IMR-90 (cell line): ENCODE measurements around the gene CHD9. TPM values are rescaled to one million over a fixed set of nuclear protein-coding genes. Genes with fewer than 3 reads are reported as not detected.

Experiments
- ATAC-seq: fragments of 200-7000 bp; cut with Tn5 transposase; 2 replicates; pipeline ENCODE4 v1.9.1; 2020; ENCODE audit warnings: low read depth, mild to moderate bottlenecking, moderate library complexity
- BruUV-seq: library from RNA; stranded (reverse); fragments of 400-500 nt; replicated peaks from 2 replicates; lab custom pipeline; 2021; lab: Mats Ljungman, UMichigan
- CTCF ChIA-PET: fragments of 300-600 bp; formaldehyde crosslinking; extraction: SDS; loops from one replicate; lab custom pipeline; 2021; ENCODE audit warnings: antibody characterized with exemption; lab: Yijun Ruan, JAX
- POLR2A ChIA-PET: fragments of 300-600 bp; sonication (Branson Sonifier 250); formaldehyde crosslinking; loops from one replicate; lab custom pipeline; 2022; ENCODE audit warnings: antibody characterized with exemption; ENCODE audit not compliant: unreplicated experiment; lab: Charles Lee
- DNase-seq: peaks from one replicate; pipeline ENCODE4 v3.0.0; 2013
- H2AFZ ChIP-seq: replicated peaks from 2 replicates; pipeline ENCODE3; 2013; ENCODE audit warnings: low read length, mild to moderate bottlenecking; ENCODE audit not compliant: poor library complexity
- H2AK5ac ChIP-seq: 2 replicates; pipeline ENCODE4 v1.6.1; 2013; ENCODE audit warnings: low read depth, low read length, inconsistent platforms
- H2AK9ac ChIP-seq: replicated peaks from 2 replicates; pipeline ENCODE3; 2013; ENCODE audit warnings: mild to moderate bottlenecking, low read depth, low read length, moderate library complexity; ENCODE audit not compliant: poor library complexity
- H2BK120ac ChIP-seq: 2 replicates; pipeline ENCODE4 v1.6.1; 2013; ENCODE audit warnings: low read depth, low read length, inconsistent platforms
- H2BK15ac ChIP-seq: 3 replicates; pipeline ENCODE4 v1.6.1; 2013; ENCODE audit warnings: low read depth, low read length, inconsistent platforms
- H2BK20ac ChIP-seq: 2 replicates; pipeline ENCODE4 v1.6.1; 2013; ENCODE audit warnings: low read depth, mild to moderate bottlenecking, inconsistent platforms, low read length, moderate library complexity
- H2BK5ac ChIP-seq: 2 replicates; pipeline ENCODE4 v1.6.1; 2013; ENCODE audit warnings: mild to moderate bottlenecking, low read depth, low read length, inconsistent platforms; ENCODE audit not compliant: poor library complexity, severe bottlenecking
- H3K14ac ChIP-seq: replicated peaks from 2 replicates; pipeline ENCODE4 v1.6.1; 2013; ENCODE audit warnings: low read depth, low read length, inconsistent platforms
- H3K18ac ChIP-seq: 2 replicates; pipeline ENCODE4 v1.6.1; 2013; ENCODE audit warnings: low read depth, low read length, control low read depth
- H3K23ac ChIP-seq: 2 replicates; pipeline ENCODE4 v1.6.1; 2013; ENCODE audit warnings: low read depth, low read length, inconsistent platforms
- H3K27ac ChIP-seq: 2 replicates; pipeline ENCODE4 v1.5.1; 2013; ENCODE audit warnings: mild to moderate bottlenecking, control low read depth, low read length; ENCODE audit not compliant: insufficient read depth
- H3K27me3 ChIP-seq: 2 replicates; pipeline ENCODE4 v1.6.1; 2013; ENCODE audit warnings: low read length; ENCODE audit not compliant: control insufficient read depth, insufficient read depth
- H3K36me3 ChIP-seq: 2 replicates; pipeline ENCODE4 v1.6.1; 2013; ENCODE audit warnings: low read length, mixed read lengths; ENCODE audit not compliant: control insufficient read depth, insufficient read depth
- H3K4ac ChIP-seq: 2 replicates; pipeline ENCODE4 v1.6.1; 2013; ENCODE audit warnings: low read depth, low read length, inconsistent platforms
- H3K4me1 ChIP-seq: 2 replicates; pipeline ENCODE4 v1.6.1; 2013; ENCODE audit warnings: low read length, mixed read lengths; ENCODE audit not compliant: control insufficient read depth, insufficient read depth
- H3K4me2 ChIP-seq: 2 replicates; pipeline ENCODE4 v1.6.1; 2013; ENCODE audit warnings: low read depth, mild to moderate bottlenecking, control low read depth, low read length, moderate library complexity
- H3K4me3 ChIP-seq: 2 replicates; pipeline ENCODE4 v1.5.1; 2013; ENCODE audit warnings: low read depth, mild to moderate bottlenecking, control low read depth, low read length, moderate library complexity; ENCODE audit not compliant: insufficient read depth
- H3K56ac ChIP-seq: 2 replicates; pipeline ENCODE4 v1.6.1; 2013; ENCODE audit warnings: low read length, inconsistent platforms; ENCODE audit not compliant: insufficient read depth; ENCODE audit errors: extremely low read depth
- H3K79me1 ChIP-seq, 2 experiments: 2 replicates each; pipeline ENCODE4 v1.6.1; 2013; ENCODE audit warnings: low read length in 2 of 2, inconsistent platforms in 1 of 2, low read depth in 1 of 2
- H3K9ac ChIP-seq: 2 replicates; pipeline ENCODE4 v1.6.1; 2013; ENCODE audit warnings: low read depth, low read length, control low read depth
- H3K9me1 ChIP-seq: 2 replicates; pipeline ENCODE4 v1.6.1; 2013; ENCODE audit warnings: low read length, inconsistent platforms; ENCODE audit not compliant: insufficient read depth
- H3K9me3 ChIP-seq: 2 replicates; pipeline ENCODE4 v1.6.1; 2013; ENCODE audit warnings: low read length; ENCODE audit not compliant: control insufficient read depth, insufficient read depth
- H4K20me1 ChIP-seq: 2 replicates; pipeline ENCODE4 v1.6.1; 2013; ENCODE audit warnings: low read length, inconsistent platforms; ENCODE audit not compliant: insufficient read depth
- H4K5ac ChIP-seq: 2 replicates; pipeline ENCODE4 v1.6.1; 2013; ENCODE audit warnings: mild to moderate bottlenecking, low read depth, low read length, control low read depth
- H4K8ac ChIP-seq, 2 experiments: 2 replicates each; pipeline ENCODE4 v1.6.1; 2013; ENCODE audit warnings: low read depth in 2 of 2, low read length in 2 of 2, control low read depth in 1 of 2, inconsistent platforms in 1 of 2
- H4K91ac ChIP-seq: 2 replicates; pipeline ENCODE4 v1.6.1; 2013; ENCODE audit warnings: low read depth, low read length, inconsistent platforms; ENCODE audit not compliant: insufficient read depth
- MAFK ChIP-seq: IDR thresholded peaks from 2 replicates; pipeline ENCODE4 v1.6.1; 2012; ENCODE audit warnings: low read depth, low read length, improper control_type of control experiment
- MXI1 ChIP-seq: IDR thresholded peaks from 2 replicates; pipeline ENCODE4 v1.6.1; 2012; ENCODE audit warnings: low read depth, mild to moderate bottlenecking, low read length, moderate library complexity, borderline replicate concordance
- NFE2L2 ChIP-seq: fragments of 150-350 bp; IDR thresholded peaks from 2 replicates; pipeline ENCODE4 v1.6.1; 2016; ENCODE audit warnings: low read depth, mild to moderate bottlenecking, low read length
- RFX5 ChIP-seq: IDR thresholded peaks from 2 replicates; pipeline ENCODE4 v1.8.0; 2012; ENCODE audit warnings: low read depth, mild to moderate bottlenecking, low read length, moderate library complexity
- WGBS, 2 experiments: methylation state at CpG; one replicate each; pipeline versions ENCODE4 v1.1.5 to v1.1.7; 2013; ENCODE audit warnings: missing lambda C conversion rate in 2 of 2; ENCODE audit not compliant: insufficient read length in 1 of 2; ENCODE audit errors: extremely low coverage in 2 of 2; 5-methylcytosine and 5-hydroxymethylcytosine counted together
- dilution Hi-C: fragments of 300-500 bp; cut with HindIII; formaldehyde crosslinking; loops from one replicate; pipeline ENCODE4 v1.14.3; 2018; ENCODE audit warnings: low sequenced_read_pairs; ENCODE audit not compliant: unreplicated experiment
- in situ Hi-C: fragments of 300-500 bp; cut with MboI; formaldehyde crosslinking; loops from 3 replicates; pipeline ENCODE4 v1.14.3; 2019; ENCODE audit warnings: low sequenced_read_pairs, inconsistent platforms, mixed read lengths
- intact Hi-C: fragments of 100-400 bp; cut with micrococcal nuclease; formaldehyde crosslinking; loops from 2 replicates; pipeline ENCODE4 v1.10.0; 2022
- polyA plus RNA-seq, 3 experiments: library from polyadenylated mRNA; depleted of rRNA; stranded (reverse); fragments of >200 nt; gene quantifications; 2 replicates each; pipeline ENCODE4 v1.2.3, GENCODE V29; 2012; ENCODE audit warnings: low replicate concordance in 1 of 3
- total RNA-seq: library from RNA; depleted of rRNA; stranded (reverse); fragments of >200 nt; gene quantifications from 2 replicates; pipeline ENCODE4 v1.2.3, GENCODE V29; 2012

CHD9 gene
- total and polyA plus RNA-seq, 2 of the 4 experiments (the other 2 are of a cell fraction), result 9.1 to 48.8 TPM

GRCh38 chr16:53224951-53225533 lies 170.3 kb downstream of the CHD9 start:
- dilution Hi-C loops, result no loop called here
- no peak overlapping the region for H2BK120ac ChIP-seq
- no peak overlapping the region for H4K8ac ChIP-seq
- H3K4me1 ChIP-seq, result peaks cover 2% of the 10 kb centered on the region
- no peaks in the 10 kb centered on the region for H3K9me3 ChIP-seq
- no peak overlapping the region for H2AFZ ChIP-seq
- no peak overlapping the region for H2BK20ac ChIP-seq
- DNase-seq, result peak; percentile 22
- no peak overlapping the region for H2AK5ac ChIP-seq
- TF ChIP-seq MXI1, result no peak
- no peak for TF ChIP-seq RFX5
- no peak for TF ChIP-seq MAFK
- TF ChIP-seq NFE2L2, result peak; percentile 75
- no peak overlapping the region for H2AK9ac ChIP-seq
- H4K91ac ChIP-seq, result no peak overlapping the region
- H4K20me1 ChIP-seq, result peaks cover 8% of the 10 kb centered on the region; the same call in 1 of the 2 replicates
- no peak overlapping the region for H3K27ac ChIP-seq
- no peak overlapping the region for H2BK15ac ChIP-seq
- POLR2A ChIA-PET, result no interaction called here
- no CpG with 5 or more reads among the region's 2 CpGs for WGBS, 2 experiments
- H3K4ac ChIP-seq, result no peak overlapping the region
- H3K9ac ChIP-seq, result no peak overlapping the region
- no peaks in the 10 kb centered on the region for H3K27me3 ChIP-seq
- peaks cover 20% of the 10 kb centered on the region for H3K36me3 ChIP-seq
- H3K56ac ChIP-seq, result no peak overlapping the region
- peak; percentile 44; the same call in 1 of the 2 replicates for ATAC-seq
- H3K14ac ChIP-seq, result peak overlapping the region; percentile 55; the same call in 1 of the 2 replicates
- no peak overlapping the region for H4K5ac ChIP-seq
- in situ Hi-C loops, result no loop called here
- no peaks in the 10 kb centered on the region; the same call in 1 of the 2 replicates for H3K9me1 ChIP-seq
- intact Hi-C loops, result loop anchor here (5.0 kb wide), 2 partner anchors 93 to 173 kb away; partner anchors contain the start of genes CHD9 and CHD9NB
- H3K79me1 ChIP-seq, result peaks cover 12 to 26% of the 10 kb centered on the region in 2 experiments
- H3K4me3 ChIP-seq, result no peak overlapping the region
- CTCF ChIA-PET, result no interaction called here
- BruUV-seq, result no TSS peak
- no peak overlapping the region for H3K18ac ChIP-seq
- peak overlapping the region; percentile 0 for H2BK5ac ChIP-seq
- peak overlapping the region; percentile 71; the same call in 1 of the 2 replicates for H3K23ac ChIP-seq
- H3K4me2 ChIP-seq, result no peak overlapping the region
